Upper lobe of left lung (tissue), 4 donors: ENCODE measurements around the gene ATF6.

Experiments
- CTCF ChIP-seq, 6 experiments: fragments of 450-650 bp in 4 of 6; fragments of 200-600 bp in 2 of 6; sonication (generic) in 2 of 6; IDR thresholded peaks; one replicate each; pipeline ENCODE4 v1.5.1; 2016 to 2019; ENCODE audit warnings: antibody characterized with exemption in 6 of 6
- EP300 ChIP-seq, 4 donors: sonication (generic); formaldehyde crosslinking; IDR thresholded peaks; one replicate each; pipeline ENCODE4 v1.5.1; 2017; ENCODE audit warnings: antibody characterized with exemption in 4 of 4, control low read depth in 2 of 4
- POLR2AphosphoS5 ChIP-seq, 2 donors: sonication (generic); formaldehyde crosslinking; IDR thresholded peaks; one replicate each; pipeline ENCODE4 v1.5.1; 2017; ENCODE audit warnings: antibody characterized with exemption in 2 of 2

- TF ChIP-seq POLR2AphosphoS5 (IDR thresholded peaks at IDR 0.05) (no peak), CTCF (IDR thresholded peaks at IDR 0.05) (no peak), EP300 (IDR thresholded peaks at IDR 0.05) (no peak)
These were observed 13.3 kb downstream of the ATF6 start for GRCh38 chr1:161779393-161779792.
